ENCODE data around the gene KDM4D. TPM values are rescaled to one million over a fixed set of nuclear protein-coding genes. Genes with fewer than 3 reads are reported as not detected.

KDM4D gene
- total RNA-seq, 2 donors from 2014 or later = 0.78 TPM; not detected in 1

- WGBS, 2 donors = 78 to 89% methylated on average over 2 of the region's 2 CpGs
- intact Hi-C loops (cut with DNase I) = no loop called here
- H3K4me3 ChIP-seq = no peak overlapping the region
- H3K27me3 ChIP-seq = no peaks in the 10 kb centered on the region
- DNase-seq (no peak), ATAC-seq (no peak)
- TF ChIP-seq CTCF (IDR thresholded peaks at IDR 0.05) (no peak), POLR2A (IDR thresholded peaks at IDR 0.05) (no peak)
- H3K36me3 ChIP-seq (replicated peaks in 1 of 2; ENCODE audit: insufficient read depth in 1 of 2, low read depth in 2 of 2) = no peaks in the 10 kb centered on the region
- no peaks in the 10 kb centered on the region for H3K4me1 ChIP-seq
- no peaks in the 10 kb centered on the region for H3K9me3 ChIP-seq
- H3K27ac ChIP-seq = peak overlapping the region in 1 of 4 donors; percentile 26
Measured at GRCh38 chr11:94939346-94939745, 34.2 kb upstream of the KDM4D start.

- ATAC-seq = no peak
- intact Hi-C loops (cut with DNase I) = no loop called here
- Histone ChIP-seq H3K27me3 (no peaks in the 10 kb centered on the region), H3K36me3 (replicated peaks in 1 of 2; ENCODE audit: insufficient read depth in 1 of 2, low read depth in 2 of 2) (no peaks in the 10 kb centered on the region), H3K4me1 (no peaks in the 10 kb centered on the region), H3K27ac (no peak overlapping the region), H3K9me3 (no peaks in the 10 kb centered on the region), H3K4me3 (no peak overlapping the region)
- no peak for TF ChIP-seq POLR2A (IDR thresholded peaks at IDR 0.05)
- TF ChIP-seq CTCF (IDR thresholded peaks at IDR 0.05) = no peak
- no peak for DNase-seq
- 73 to 77% methylated on average over 4 of the region's 4 CpGs for WGBS, 2 donors
Measured at GRCh38 chr11:94941131-94941530, 32.4 kb upstream of the KDM4D start.

- Histone ChIP-seq H3K9me3 (no peaks in the 10 kb centered on the region), H3K36me3 (replicated peaks in 1 of 2; ENCODE audit: insufficient read depth in 1 of 2, low read depth in 2 of 2) (no peaks in the 10 kb centered on the region), H3K27me3 (no peaks in the 10 kb centered on the region), H3K4me1 (no peaks in the 10 kb centered on the region), H3K4me3 (no peak overlapping the region), H3K27ac (no peak overlapping the region)
- intact Hi-C loops (cut with DNase I) = no loop called here
- TF ChIP-seq CTCF (IDR thresholded peaks at IDR 0.05) (no peak), POLR2A (IDR thresholded peaks at IDR 0.05) (no peak)
- WGBS, 2 donors = 74 to 81% methylated on average over 4 of the region's 4 CpGs
- no peak for ATAC-seq
- DNase-seq = no peak
Measured at GRCh38 chr11:94946812-94947211, 26.7 kb upstream of the KDM4D start.

- intact Hi-C loops (cut with DNase I) = no loop called here
- TF ChIP-seq CTCF (IDR thresholded peaks at IDR 0.05) (no peak), POLR2A (IDR thresholded peaks at IDR 0.05) (no peak)
- Histone ChIP-seq H3K27me3 (no peaks in the 10 kb centered on the region), H3K4me1 (no peaks in the 10 kb centered on the region), H3K4me3 (no peak overlapping the region), H3K27ac (no peak overlapping the region), H3K36me3 (replicated peaks in 1 of 2; ENCODE audit: insufficient read depth in 1 of 2, low read depth in 2 of 2) (no peaks in the 10 kb centered on the region), H3K9me3 (no peaks in the 10 kb centered on the region)
- WGBS, 2 donors = 60 to 67% methylated on average over 4 of the region's 4 CpGs
- no peak for ATAC-seq
- DNase-seq = no peak
Measured at GRCh38 chr11:94948070-94948617, 25.4 kb upstream of the KDM4D start.

- H3K9me3 ChIP-seq = no peaks in the 10 kb centered on the region
- WGBS, 2 donors = 86 to 87% methylated on average over 1 of the region's 1 CpG
- intact Hi-C loops (cut with DNase I) = no loop called here
- no peak for ATAC-seq
- H3K36me3 ChIP-seq (replicated peaks in 1 of 2; ENCODE audit: insufficient read depth in 1 of 2, low read depth in 2 of 2) = no peaks in the 10 kb centered on the region
- H3K4me1 ChIP-seq = no peaks in the 10 kb centered on the region
- no peak for DNase-seq
- no peak for TF ChIP-seq POLR2A (IDR thresholded peaks at IDR 0.05)
- TF ChIP-seq CTCF (IDR thresholded peaks at IDR 0.05) = no peak
- H3K27ac ChIP-seq = no peak overlapping the region
- H3K4me3 ChIP-seq = no peak overlapping the region
- H3K27me3 ChIP-seq = no peaks in the 10 kb centered on the region
Measured at GRCh38 chr11:94954753-94955152, 18.8 kb upstream of the KDM4D start.

All from body of pancreas (tissue), 4 donors.